Measurements from ENCODE around the gene EIF2B2.
"Not testable (repeated sequence)": the region's sequence is repeated elsewhere in the genome, so short reads cannot be mapped to it uniquely, and the experiment has no call there.

The EIF2B2 gene

DNA sequence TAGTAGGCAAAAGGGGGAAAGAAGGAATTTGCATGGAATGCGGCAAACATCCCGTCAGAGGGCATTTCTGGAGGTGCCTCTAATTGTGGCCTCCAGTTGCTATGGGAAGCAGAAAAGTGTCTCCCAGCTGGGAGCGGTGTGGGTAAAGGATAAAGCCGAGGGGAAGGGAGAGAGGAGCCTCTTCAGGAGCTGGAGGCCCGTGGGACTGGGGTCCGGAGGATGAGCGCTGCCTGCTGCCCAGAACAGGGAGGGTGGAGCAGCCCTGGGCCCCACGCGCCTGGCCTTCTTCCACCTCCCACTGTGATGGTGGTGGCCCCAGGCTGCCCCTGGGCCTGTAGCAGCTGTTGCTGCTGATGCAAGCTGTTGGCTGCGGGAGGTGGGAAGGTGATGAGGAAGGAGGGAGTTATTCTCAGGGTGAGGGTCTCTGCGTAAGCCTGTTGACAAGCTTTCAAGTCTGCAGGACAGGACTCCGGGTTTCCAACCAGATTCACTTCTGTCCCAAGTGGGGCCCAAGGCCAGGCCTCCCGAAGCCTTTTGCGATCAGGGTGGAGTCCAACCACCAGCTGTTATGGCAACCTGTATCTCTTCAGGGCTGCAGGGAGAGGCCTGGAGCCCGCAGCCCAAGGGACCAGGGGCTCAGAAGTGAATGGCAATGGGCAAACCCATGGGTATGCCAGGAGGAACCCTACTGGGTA lies 28.2 kb upstream of the EIF2B2 start:
- no peak for DNase-seq

DNA sequence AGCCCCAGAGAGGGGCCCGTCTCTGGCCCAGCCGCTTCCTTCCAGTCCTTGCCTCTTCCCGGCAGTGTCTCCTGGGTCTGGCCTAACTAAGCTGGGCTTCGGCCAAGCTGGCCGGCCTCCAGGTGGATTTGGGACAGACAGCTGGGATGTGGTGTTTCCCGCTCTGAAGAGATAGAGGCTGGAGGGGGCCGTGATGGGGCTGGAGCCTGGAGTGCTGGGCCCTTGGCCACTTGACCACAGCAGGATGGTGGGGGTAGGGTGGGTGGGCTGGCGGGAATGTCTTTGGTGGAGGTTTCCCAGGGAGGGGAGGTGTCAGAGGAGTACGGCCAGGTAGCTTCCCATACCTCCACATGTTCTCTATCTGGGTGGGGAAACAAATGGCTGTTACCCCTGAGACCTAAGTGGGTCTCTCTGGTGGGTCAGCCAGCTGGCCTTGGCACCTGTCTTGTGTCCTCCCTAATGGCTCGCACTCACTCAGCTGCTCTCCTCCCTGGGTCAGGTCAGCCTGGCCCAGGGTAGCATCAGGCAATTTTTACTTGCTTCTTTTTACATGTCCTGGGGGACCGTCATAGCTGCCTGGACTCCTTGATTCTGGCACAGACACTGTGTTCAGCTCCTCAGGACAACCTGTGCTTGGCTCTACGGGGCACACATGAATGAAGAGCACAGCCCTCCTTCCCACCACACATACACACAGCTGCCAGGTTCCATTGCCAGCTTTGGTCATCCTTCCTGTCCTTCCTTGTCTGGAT lies 27.5 kb upstream of the EIF2B2 start:
- DNase-seq, result no peak

DNA sequence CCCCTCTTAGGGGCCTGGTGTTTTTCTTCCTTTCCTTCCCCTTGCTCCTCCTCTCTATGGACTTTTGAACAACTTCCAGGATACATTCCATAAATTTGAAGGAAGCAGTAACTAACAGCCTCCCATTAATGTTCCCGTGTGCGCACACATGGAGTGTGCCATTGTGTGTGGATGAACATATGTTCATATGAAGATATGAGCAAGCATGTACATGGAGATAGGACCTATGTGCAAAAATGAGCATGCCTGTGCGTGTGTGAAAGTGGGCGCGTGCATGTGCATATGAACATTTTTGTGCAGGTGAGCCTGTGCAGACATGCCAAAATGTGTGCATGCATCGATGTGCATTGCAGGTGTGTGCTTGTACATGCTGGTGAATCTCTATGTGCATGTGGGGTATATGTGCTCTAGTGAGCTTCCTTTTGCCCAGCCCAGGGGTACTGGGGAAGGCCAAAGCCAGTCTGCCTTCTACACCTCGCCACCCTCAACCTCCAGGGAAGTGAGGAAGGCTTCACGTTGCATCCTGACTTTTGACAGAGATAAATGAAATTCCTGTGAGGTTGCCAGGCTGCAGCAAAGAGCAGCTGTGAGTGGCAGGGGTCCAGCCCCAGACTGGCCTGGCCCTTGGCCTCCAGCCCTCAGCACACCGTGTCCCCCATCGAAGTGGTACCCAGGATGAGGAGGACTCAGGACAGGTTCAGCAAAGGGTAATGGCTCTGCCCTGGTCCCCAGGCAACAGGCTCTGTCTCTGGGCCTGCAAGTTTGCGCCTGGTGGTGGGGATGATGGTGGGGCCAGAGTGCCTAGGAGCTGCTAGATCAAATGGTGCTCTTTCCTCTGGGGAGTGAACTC lies 26.2 kb upstream of the EIF2B2 start:
- no peak for DNase-seq

DNA sequence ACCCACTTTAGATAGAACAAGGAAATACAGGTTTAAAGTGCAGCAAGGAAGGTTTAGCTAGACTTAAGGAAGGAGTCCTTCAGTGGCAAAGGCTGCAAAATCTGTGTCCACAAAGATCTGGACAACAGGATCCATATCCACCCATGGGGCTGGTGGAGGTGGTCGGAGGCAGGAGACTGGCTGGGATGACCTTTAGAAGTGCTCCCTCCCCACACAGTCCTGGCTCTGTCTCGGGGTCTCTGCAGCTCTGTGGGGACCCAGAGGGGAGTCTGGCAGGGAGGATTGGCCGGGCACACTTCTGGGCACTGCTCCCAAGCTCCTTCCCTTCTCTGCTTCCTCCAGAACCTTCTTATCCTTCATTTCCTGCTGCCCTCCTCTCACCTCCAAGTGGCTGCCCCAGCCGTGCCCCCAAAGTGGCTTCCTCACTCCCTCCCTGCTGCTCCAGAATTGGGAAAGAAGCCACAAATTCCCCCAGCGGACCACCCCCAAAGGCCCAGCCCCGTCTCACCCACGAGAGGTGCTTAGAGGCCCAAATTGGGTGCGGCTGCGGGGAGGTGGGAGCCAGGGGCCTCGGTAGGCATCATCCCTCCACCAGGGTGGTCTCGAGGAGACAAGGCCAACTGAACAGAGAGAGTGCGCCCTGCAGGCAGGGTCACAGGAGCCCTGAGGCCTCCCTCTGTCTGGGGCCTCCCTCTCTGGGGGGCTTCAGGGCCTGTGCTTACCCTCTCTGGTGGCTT lies 25.4 kb upstream of the EIF2B2 start:
- DNase-seq, result no peak

DNA sequence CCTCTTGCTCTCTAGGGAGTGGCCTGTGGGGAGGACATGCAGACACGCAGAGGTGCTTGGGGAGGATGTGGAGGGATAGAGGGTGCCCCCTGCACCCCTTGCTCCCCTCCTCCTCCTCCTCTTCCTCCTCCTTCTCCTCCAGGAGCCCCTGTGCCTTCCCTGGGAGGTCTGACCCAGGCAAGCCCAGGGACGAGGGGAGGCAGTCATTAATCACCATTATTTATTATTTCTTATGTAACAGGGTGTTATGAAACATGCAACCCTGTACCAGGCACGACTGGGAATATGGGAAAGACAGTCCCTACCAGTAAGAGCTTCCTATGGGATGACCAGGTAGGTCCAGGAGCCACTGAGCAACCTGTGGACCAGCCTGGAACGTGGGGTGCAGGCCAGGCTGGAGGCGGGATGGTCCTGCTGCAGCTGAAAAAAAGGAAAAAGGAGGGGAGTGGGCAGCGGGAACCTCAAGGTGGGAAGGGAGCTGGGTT lies 24.8 kb upstream of the EIF2B2 start:
- no peak for DNase-seq

DNA sequence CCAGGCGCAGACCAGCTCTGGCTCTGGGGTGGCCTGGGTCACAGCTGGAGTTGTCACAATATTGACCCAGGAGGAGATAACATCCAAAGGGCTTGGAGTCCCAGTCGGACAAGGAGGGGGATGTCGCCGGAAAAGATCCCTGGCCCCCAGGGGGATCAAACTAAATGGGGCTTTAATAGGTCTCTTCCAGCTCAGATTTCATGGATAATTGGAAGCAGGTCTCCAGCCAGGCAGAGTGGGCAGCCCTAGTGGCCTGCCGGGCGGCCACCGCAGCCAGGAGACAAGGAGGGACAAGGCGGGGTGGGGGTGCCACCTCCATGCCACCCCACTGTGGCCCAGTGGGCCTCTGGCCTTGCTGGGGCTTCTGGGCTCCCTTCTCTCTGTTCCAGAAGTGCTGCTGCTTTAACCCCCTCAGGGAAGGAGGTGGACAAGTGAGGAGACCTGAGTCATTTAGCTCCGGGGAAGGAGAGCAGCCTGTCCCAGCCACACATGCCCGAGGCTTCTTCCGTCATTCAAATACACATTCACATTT lies 24.2 kb upstream of the EIF2B2 start:
- DNase-seq, result no peak

DNA sequence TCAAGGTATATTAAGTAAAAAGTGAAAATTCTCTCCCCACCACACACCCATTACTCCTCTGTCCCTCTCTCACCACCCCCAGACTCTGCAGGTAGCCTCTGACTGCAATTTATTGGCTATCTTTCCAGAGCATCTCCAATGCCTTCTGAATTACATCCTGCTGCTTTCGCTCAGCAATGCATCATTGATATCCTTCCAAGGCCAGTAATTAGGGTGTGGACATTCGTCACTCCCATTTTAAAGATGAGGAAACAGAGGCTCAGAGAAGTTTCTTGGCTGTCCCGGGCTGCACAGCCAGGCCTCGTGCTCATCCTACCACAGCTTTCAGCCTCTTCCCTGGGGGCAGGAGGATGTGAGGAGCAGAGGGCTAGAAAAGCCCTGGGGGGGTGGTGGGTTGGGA lies 23.7 kb upstream of the EIF2B2 start:
- DNase-seq, result no peak

DNA sequence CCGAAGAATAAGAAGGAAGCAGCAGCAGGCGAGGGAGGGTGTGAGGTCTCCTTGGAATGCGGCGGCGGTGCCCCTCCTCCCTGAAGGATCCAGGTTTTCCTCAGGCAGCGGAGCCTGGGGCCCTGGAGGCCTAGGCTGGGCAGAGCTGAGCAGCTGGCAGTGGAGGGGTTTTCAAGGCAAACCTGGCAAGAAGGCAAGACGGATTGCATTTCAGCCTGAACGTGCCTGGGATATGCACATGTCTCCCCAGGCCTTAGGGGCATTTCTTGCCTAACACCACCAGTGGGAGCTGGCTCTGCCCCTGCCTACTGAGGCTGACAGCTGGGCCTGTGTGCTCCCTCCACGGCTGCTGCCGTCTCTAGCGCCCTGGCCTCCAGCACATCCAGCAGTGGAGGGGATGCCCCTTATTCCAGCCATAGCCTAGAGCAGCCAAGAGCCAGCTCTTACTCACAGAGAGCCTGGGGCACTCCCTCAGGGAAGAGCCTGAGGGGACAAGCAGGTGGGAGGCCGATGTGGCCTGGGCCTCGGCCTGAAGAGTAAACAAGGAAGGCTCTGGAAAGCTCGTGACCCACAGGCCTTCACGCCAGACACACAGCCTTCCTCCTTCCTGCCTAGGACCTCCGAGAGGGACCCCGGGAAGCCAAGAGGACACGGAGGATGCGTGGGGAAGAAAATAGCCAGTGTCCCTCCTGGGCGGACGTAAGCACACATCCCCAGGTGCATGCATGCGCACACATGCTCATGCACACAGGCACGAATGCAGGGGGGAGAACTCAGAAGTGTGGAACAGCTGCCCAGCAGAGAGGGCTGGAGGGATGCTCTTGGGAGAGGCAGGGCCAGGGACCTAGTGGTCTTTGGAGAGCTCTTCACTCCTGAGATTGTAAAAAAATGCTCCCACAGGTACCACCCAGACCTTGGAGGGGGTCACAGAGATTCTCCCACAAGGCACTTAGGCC lies 23.0 kb upstream of the EIF2B2 start:
- DNase-seq, result no peak

DNA sequence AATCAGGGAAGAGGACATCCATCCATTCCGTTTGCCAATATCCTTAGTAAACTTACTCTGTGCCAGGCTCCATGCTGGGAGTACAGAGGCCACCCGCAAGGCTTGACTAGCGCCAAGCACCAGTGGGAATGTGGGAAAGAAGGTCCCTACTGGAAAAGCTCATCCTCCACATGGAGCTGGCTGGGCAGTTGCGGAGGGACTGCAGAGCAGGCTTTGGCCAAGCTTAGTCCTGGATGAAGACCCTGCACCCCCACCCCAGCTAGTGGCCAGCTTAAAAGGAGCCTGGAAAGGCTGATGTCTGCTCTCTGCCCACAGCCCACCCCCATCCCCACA lies 22.4 kb upstream of the EIF2B2 start:
- no peak for DNase-seq

DNA sequence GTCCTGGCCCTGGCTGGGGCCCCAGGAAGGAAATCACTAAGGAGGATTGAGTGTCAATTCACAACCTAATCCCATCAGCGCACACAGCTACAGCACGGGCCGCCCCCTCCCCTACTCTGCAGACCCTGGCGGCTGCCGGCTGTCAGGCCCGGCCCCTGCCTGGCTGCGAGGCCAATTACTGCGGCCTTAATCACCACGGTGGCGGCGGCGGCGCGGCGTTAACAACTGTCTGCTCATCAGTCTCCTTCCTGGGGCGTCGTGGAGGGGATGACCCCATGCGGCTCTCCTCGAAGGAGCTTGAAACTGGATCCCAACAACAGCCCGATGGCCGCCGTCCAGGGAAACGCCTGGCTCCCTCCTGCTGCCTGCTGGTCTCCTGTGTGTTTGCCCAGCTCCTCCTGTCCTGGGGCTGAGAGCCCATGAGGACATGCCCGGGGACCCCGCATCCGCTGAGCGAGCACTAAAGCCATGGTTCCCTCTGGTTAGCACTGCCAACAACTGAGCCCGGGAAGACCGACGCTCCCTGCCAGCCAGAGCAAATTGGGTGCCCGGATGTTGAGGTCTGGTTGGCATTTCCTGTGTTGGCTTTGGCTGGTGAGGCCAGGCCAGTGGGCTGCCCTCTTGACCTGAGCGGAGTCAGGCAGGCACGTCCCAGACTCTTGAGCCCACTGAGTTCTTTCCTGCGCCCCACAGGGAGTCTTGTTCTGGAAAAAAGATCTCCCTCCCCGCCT lies 21.8 kb upstream of the EIF2B2 start:
- no peak for DNase-seq

DNA sequence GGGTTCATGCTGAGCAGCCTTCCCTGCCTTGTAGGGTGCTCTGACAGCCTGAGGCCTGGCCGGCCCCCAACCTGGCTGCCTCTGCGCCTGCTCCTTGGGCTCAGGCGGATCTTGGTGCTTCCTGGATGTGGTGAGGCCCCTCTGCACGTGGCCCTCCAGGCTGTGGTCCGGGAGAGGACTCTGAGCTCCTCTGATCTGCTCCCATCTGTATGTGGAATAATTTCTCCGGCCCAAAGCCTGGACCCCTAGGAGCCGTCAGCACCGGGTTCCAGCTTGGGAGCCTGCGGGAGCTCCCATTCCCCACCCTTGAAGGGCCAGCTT lies 21.3 kb upstream of the EIF2B2 start:
- no peak for DNase-seq

DNA sequence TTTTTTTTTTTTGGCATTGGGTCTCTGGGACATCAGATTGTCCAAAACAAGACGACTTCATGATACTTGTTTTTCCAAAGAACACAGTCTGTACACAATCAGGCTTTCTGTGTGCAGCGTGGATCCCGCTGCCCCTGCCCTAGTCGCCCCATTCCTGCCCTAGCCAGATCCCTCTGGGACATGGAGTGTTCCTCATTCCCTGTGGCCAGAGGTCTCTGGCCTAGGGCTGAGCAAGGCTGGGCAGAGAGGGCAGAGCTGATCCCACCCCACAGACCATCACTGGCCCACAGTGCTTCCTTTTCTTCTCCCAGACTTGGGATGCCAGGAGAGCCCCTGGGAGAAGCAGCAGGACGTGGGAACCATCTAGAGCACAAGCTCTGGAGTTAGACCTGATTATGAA lies 20.9 kb upstream of the EIF2B2 start:
- DNase-seq, result no peak

DNA sequence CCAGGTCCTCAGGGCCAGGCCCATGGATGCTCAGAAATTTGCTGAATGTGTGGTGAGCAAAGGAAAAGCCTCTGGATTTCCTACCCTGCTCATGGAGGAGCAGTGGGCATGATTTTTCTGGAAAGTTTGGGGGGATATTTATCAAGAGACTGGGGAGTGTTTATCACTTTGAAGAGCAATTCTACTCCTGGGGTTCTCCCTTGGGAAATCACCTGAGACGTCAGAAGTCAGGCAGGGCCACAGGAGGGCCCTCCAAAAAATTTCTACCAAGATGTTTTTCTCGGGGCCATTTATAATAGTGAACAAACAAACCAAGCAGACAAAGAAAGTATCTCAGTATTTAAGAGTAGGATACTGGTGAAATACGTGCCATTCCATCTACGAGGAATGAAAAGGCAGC lies 20.1 kb upstream of the EIF2B2 start:
- DNase-seq, result no peak

DNA sequence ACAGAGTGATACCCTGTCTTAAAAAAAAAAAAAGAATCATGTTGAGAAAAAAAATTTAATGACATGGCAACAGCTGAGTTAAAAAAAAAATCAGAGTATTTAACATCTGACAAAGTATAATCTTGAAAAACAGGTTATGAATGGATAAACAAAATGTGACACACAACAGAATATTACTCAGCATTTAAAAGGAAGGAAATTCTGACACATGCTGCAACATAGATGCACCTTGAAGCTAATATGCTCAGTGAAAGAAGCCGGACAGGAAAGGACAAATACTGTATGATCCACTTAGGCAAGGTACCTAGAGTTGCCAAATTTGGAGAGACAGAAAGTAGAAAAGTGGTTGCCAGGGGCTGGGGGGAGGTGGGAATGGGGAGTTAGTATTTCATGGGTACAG lies 19.4 kb upstream of the EIF2B2 start:
- no peak for DNase-seq

DNA sequence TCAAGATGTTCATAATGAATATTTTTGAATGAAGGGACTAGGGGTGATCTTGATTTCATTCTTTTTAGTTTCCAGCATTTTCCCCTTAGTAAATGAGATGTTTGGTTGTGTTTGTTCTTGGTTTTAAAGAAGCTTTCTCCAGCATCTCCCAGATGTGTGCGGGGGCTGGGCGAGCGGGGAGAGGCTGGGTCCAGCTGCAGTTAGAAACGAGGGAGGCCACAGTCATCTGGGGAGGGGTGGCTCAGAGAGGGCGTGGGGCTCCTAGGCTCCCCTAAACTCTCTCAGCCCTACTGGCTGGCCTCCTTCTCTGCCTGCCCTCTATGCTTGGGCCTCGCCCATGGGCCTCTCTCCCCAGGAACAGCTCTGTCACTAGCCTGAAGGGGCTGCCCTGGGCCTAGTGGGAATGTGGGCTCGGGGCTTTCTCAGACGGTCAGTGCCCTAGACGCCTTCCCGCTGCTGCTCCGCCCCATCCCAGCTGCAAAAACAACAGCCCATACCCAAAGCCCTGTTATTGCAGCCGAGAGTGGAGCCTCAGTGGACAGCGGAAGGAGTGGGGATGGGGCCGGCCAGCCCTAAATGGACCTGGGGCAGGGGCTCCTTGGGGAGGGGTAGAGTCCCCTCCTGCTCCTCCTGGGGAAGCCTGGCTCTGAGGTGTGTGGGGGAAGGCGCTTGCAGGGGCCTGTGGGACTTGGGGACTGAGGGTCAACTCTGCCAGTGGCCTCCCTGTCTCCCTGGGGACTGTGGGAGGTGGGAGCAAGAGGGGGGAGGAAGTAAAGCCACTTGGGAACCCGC lies 18.3 kb upstream of the EIF2B2 start:
- DNase-seq, result no peak

DNA sequence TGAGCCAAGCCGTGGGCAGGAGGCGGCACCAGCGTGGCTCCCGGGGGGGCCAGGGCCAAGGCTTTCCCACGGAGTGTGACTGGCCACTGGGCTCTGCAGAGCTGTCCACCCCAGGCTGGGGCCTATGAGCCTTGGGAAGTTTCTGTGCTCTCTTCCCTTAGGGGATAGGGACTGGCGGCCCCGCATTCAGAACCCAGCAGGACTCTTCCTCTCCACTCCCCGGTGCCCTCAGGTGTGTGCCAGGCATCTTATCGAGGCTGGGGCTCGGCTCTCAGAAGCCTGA lies 17.8 kb upstream of the EIF2B2 start:
- DNase-seq, result no peak

DNA sequence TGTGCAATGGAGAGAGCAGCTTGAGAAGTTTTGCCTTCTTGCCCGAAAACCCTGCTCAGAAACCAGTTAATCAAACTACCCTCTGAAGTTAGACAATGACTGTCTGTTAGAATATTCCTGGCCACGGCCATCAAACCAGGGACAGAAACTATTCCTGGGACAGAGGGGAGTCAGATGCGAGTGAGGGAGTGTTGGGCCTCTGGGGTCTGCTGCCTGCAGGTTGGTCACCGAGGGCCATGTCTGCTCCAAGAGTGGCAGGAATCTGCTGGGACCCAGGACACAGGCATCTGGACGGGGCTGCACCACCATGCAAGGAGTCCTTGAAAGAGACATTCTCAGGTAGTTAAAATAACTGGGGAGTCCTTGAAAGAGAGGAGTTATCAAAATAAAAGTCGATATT lies 16.9 kb upstream of the EIF2B2 start:
- DNase-seq, result no peak

DNA sequence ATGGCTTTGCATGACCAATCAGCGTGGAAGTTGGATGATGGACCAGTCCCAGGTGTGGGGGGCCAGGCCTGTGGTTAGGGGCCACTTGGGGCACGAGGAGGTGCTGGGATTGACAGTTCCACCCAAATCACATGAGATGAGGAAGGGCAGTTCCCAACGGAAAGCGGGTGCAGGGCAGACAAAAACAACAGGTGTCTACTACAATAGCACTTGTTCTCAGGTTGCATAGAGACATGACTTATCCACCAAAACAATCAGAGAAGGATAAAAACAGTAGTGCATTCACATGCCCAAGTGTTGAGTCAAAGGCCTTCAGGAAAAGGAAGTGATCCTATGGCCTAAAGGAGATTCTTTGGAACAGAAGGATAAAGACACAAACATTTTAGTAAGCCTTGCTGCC lies 14.6 kb upstream of the EIF2B2 start:
- no peak for DNase-seq

DNA sequence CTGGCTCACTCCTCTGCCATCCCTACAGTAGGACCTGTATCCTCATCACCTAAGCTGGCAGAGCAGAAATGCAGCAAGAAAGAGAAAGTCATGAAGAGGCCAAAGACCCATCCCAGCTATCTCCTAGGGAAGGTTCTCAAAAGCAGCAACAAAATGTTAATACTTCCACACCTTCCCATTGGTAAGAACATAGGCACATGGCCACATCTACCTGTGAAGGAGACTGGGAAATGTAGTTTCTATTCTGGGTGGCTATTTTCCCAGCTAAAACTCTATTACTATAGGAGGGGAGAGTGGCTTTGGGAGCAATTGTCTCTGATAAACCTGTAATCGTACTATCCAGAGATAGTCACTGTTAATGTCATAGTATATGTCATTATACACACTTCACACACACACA lies 13.7 kb upstream of the EIF2B2 start:
- no peak for DNase-seq

DNA sequence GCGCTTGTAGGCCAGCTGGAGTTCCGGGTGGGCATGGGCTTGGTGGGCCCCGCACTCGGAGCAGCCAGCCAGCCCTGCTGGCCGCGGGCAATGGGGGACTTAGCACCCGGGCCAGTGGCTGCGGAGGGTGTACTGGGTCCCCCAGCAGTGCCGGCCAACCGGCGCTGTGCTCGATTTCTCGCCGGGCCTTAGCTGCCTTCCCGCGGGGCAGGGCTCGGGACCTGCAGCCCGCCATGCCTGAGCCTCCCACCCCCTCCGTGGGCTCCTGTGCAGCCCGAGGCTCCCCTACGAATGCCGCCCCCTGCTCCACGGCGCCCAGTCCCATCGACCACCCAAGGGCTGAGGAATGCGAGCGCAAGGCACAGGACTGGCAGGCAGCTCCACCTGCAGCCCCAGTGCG lies 8.5 kb upstream of the EIF2B2 start:
- DNase-seq, result not testable (repeated sequence)
